Epithelial cell of esophagus (primary cell): ENCODE results near the gene MMP24OS.
A peak's percentile ranks its signal among the peaks of the same experiment; 100 is the strongest.

Experiments used
- DNase-seq: peaks from one replicate; pipeline ENCODE4 v3.0.0; 2010; ENCODE audit warnings: low read depth
- H3K4me3 ChIP-seq: 2 replicates; pipeline ENCODE4 v1.5.1; 2011; ENCODE audit warnings: mild to moderate bottlenecking, low read length, control low read depth
- CTCF ChIP-seq: IDR thresholded peaks from 2 replicates; pipeline ENCODE4 v1.5.1; 2011; ENCODE audit warnings: low read depth, mild to moderate bottlenecking, low read length, control low read depth, inconsistent platforms; ENCODE audit not compliant: insufficient read depth; ENCODE audit errors: missing control alignments

Gene MMP24OS

GRCh38 chr20:35290186-35290886, 12.4 kb upstream of the MMP24OS start:
- TF ChIP-seq CTCF, result no peak
- no peak for DNase-seq
- no peak overlapping the region for H3K4me3 ChIP-seq

- no peak for DNase-seq
- H3K4me3 ChIP-seq, result no peak overlapping the region
- TF ChIP-seq CTCF, result no peak
Observed at GRCh38 chr20:35288325-35289060, 10.6 kb upstream of the MMP24OS start.

DNA sequence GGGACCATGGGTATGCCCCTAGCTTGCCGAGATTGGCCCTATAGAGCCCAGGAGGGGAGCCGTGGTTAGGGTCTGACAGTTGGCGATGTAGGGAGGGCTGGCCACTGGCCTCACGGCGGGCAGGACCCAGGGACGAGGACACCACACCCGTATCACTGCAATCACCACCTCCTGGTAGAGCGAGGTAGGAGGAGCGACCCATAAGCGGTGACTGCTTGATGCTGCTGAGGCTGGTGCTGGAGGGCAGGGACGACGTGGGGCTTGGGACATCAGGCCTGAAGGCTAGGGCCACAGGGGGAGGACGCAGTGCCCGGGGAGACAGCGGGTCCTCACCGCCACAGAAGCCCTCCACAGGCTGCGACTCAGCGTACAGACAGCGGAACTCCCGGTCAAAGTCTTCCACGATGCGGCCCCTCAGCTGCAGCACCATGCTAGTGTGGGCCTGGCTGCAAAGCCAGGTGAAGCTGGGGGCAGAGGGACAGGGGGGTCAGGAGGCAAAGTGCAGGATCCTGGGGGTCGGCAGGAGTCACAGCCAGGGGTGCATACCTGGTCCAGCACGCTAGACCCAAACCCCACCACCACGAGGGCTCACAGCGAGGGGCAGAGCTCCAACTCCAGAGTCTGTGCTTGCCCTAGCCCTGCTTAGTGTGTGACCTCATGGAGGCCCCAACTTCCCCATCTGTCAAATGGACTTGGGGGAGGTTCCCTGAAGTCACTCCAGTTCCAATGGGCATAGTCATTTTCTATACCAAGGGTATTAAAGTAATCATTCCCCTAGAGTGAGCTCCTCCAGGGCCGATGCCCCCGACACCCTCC, 9.8 kb upstream of the MMP24OS start:
- no peak for TF ChIP-seq CTCF
- no peak for DNase-seq
- no peak overlapping the region for H3K4me3 ChIP-seq

DNA sequence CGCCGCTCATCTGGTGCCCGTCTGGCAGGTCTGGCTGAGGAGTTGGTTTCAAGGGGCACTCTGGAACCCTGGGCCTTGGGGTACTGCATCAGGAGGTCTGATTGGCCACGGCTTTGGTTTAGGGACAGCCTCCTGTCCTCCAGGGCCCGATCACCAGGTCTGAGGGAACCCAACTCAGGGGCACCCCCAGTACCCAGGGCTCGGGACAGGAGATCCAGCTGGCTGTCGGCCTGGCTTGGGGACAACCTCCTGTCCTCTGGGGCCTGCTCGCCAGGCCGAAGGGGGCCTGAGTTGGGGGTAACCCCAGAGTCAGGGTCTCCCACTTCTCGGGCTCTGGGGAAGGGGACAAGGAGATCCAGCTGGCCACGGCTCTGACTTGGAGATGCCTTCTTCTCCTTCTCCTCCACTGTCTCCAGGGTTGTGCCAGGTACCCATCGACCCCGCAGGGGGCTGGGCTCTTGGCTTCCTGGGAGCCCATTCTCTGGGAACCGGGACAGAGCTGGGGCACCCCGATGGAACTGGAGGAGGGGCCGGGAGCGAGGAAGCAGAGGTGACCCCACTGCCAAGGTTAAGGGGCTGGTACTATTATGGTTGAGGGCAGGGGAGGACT, 9.1 kb upstream of the MMP24OS start:
- no peak for DNase-seq
- H3K4me3 ChIP-seq, result no peak overlapping the region
- TF ChIP-seq CTCF, result no peak

DNA sequence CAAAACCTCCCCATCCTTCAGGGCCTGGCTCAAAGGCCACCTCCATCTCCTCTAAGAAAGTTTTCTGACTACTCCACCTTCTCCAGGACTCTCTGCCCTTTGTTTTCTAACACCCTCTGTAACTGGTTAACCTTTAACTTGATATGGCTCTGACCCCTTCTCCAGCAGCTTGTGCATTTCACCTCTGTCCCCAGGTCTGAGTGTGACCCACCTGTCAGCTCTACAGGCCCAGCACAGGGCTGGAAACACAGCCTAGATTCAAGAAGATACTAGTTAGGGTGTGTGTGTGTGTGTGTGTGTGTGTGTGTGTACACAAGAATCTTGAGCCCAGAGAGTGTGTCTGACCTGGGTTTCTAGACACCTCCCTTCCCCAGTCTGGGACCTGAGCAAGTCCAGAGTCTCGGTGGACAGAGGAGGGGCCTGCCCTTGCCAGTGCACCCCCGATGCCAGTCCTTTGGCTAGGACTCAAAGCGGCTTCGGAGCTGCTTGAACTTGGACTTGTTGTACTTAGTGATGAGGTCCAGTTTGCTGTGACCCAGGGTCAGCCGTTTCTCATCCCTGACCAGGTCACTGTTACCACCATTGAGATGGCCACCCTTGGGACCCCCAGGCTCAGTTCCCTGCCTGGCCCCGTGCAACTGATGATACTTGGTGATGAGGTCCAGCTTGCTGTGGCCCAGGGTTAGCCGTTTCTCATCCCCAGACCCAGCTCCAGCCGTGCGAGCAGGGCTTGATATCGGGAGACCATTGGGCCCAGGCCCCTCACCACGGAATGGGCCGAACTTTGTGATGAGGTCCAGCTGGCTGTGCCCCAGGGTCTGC, 8.4 kb upstream of the MMP24OS start:
- no peak overlapping the region for H3K4me3 ChIP-seq
- TF ChIP-seq CTCF, result no peak

GRCh38 chr20:35285806-35286076, 7.8 kb upstream of the MMP24OS start:
- H3K4me3 ChIP-seq, result no peak overlapping the region
- TF ChIP-seq CTCF, result no peak
- DNase-seq, result peak; percentile 59

More for the DNA sequence above, 8.4 kb upstream of the MMP24OS start:
- no peak for DNase-seq
